Measurements from ENCODE around the gene AKR1C8.
A peak's percentile ranks its signal among the peaks of the same experiment; 100 is the strongest.

Gene AKR1C8

GRCh38 chr10:5168897-5169420 lies 16.0 kb downstream of the AKR1C8 start:
- H3K4me3 ChIP-seq (ENCODE audit: low read depth, low read length), result no peak overlapping the region
- TF ChIP-seq, protein P1, sequence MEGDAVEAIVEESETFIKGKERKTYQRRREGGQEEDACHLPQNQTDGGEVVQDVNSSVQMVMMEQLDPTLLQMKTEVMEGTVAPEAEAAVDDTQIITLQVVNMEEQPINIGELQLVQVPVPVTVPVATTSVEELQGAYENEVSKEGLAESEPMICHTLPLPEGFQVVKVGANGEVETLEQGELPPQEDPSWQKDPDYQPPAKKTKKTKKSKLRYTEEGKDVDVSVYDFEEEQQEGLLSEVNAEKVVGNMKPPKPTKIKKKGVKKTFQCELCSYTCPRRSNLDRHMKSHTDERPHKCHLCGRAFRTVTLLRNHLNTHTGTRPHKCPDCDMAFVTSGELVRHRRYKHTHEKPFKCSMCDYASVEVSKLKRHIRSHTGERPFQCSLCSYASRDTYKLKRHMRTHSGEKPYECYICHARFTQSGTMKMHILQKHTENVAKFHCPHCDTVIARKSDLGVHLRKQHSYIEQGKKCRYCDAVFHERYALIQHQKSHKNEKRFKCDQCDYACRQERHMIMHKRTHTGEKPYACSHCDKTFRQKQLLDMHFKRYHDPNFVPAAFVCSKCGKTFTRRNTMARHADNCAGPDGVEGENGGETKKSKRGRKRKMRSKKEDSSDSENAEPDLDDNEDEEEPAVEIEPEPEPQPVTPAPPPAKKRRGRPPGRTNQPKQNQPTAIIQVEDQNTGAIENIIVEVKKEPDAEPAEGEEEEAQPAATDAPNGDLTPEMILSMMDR (IDR thresholded peaks at IDR 0.05; ENCODE audit: low read depth, low read length), result no peak
- TF ChIP-seq POLR2A (IDR thresholded peaks at IDR 0.05; ENCODE audit: extremely low read depth, insufficient read length) (no peak), MYC (IDR thresholded peaks at IDR 0.05; ENCODE audit: low read depth, low read length) (no peak), MAX (IDR thresholded peaks at IDR 0.05; ENCODE audit: low read depth, low read length) (no peak)
- DNase-seq (ENCODE audit: low read depth), result no peak

DNA sequence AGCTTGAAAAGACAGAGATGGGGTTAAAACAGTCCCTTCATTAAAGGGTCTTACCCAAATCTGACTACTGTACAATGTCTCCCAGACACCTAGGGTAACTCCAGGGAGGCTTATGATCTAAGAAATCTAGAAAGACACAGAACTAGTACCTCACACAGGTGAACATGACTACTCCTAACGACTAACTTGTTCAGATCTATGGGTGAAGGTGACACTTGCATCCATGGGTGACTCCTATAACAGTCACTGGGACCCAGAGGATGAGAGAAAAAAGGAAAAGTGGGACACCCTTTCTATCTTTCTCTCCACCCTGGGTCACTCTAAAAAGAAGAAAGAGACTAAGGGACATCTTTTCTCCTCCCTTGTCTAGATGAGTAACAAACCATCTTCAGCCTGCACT lies 19.2 kb downstream of the AKR1C8 start:
- peak; percentile 5 for DNase-seq (ENCODE audit: low read depth)
- no peak overlapping the region for H3K4me3 ChIP-seq (ENCODE audit: low read depth, low read length)
- no peak for TF ChIP-seq MYC (IDR thresholded peaks at IDR 0.05; ENCODE audit: low read depth, low read length)
- TF ChIP-seq MAX (IDR thresholded peaks at IDR 0.05; ENCODE audit: low read depth, low read length), result no peak
- no peak for TF ChIP-seq POLR2A (IDR thresholded peaks at IDR 0.05; ENCODE audit: extremely low read depth, insufficient read length)
- TF ChIP-seq, protein P1 (IDR thresholded peaks at IDR 0.05; ENCODE audit: low read depth, low read length), result no peak

DNA sequence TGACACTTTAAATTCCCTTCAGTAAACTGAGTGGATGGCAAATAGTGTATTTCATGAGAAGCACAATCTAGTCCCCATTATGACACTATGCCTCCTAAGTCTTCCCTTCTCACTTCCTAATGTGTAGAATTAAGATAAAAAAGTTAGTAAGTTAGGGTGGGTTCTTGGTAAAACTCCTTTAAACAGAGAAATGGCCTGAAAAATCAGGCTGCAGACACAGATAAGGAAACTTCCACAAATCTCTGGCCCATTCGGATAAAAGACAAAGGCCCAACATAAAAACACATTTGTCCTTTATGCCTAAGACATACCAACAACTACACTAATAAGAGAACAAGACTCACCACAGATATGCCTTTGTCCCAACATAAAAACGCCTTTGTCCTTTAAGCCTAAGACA lies 21.5 kb downstream of the AKR1C8 start:
- DNase-seq (ENCODE audit: low read depth), result no peak
- no peak for TF ChIP-seq MAX (IDR thresholded peaks at IDR 0.05; ENCODE audit: low read depth, low read length)
- TF ChIP-seq MYC (IDR thresholded peaks at IDR 0.05; ENCODE audit: low read depth, low read length), result no peak
- TF ChIP-seq POLR2A (IDR thresholded peaks at IDR 0.05; ENCODE audit: extremely low read depth, insufficient read length), result no peak
- TF ChIP-seq, protein P1 (IDR thresholded peaks at IDR 0.05; ENCODE audit: low read depth, low read length), result no peak
- no peak overlapping the region for H3K4me3 ChIP-seq (ENCODE audit: low read depth, low read length)

- no peak overlapping the region for H3K4me3 ChIP-seq (ENCODE audit: low read depth, low read length)
- TF ChIP-seq MAX (IDR thresholded peaks at IDR 0.05; ENCODE audit: low read depth, low read length) (no peak), POLR2A (IDR thresholded peaks at IDR 0.05; ENCODE audit: extremely low read depth, insufficient read length) (no peak), MYC (IDR thresholded peaks at IDR 0.05; ENCODE audit: low read depth, low read length) (no peak)
- TF ChIP-seq, protein P1 (IDR thresholded peaks at IDR 0.05; ENCODE audit: low read depth, low read length), result no peak
- peak; percentile 32 for DNase-seq (ENCODE audit: low read depth)
Observed at GRCh38 chr10:5159126-5159525, 25.8 kb downstream of the AKR1C8 start.

GRCh38 chr10:5157501-5157900 lies 27.4 kb downstream of the AKR1C8 start:
- H3K4me3 ChIP-seq (ENCODE audit: low read depth, low read length), result no peak overlapping the region
- no peak for DNase-seq (ENCODE audit: low read depth)
- TF ChIP-seq MAX (IDR thresholded peaks at IDR 0.05; ENCODE audit: low read depth, low read length), result no peak

GRCh38 chr10:5155951-5156350 lies 29.0 kb downstream of the AKR1C8 start:
- DNase-seq (ENCODE audit: low read depth), result no peak
- TF ChIP-seq MYC (IDR thresholded peaks at IDR 0.05; ENCODE audit: low read depth, low read length) (no peak), MAX (IDR thresholded peaks at IDR 0.05; ENCODE audit: low read depth, low read length) (no peak), POLR2A (IDR thresholded peaks at IDR 0.05; ENCODE audit: extremely low read depth, insufficient read length) (no peak)
- TF ChIP-seq, protein P1 (IDR thresholded peaks at IDR 0.05; ENCODE audit: low read depth, low read length), result no peak
- no peak overlapping the region for H3K4me3 ChIP-seq (ENCODE audit: low read depth, low read length)

Data from NB4 (cell line).